ENCODE measurements around the gene SULT4A1. TPM values are rescaled to one million over a fixed set of nuclear protein-coding genes. Genes with fewer than 3 reads are reported as not detected.

The SULT4A1 gene
- total RNA-seq, 1 experiment from 2014 or later = 8.4 TPM

GRCh38 chr22:43792905-43793304, 69.4 kb downstream of the SULT4A1 start:
- Histone ChIP-seq H3K4me2 (ENCODE audit: low read length) (no peak overlapping the region), H3K9ac (ENCODE audit: low read length) (no peak overlapping the region), H3K27ac (ENCODE audit: low read depth, low read length) (no peak overlapping the region), H3K27me3 (ENCODE audit: insufficient read depth, low read length) (peaks cover 57% of the 10 kb centered on the region), H3K4me1 (ENCODE audit: control insufficient read depth in 1 of 2, insufficient read depth in 2 of 2, low read length in 2 of 2) (no peaks in the 10 kb centered on the region), H3K79me2 (ENCODE audit: insufficient read depth, low read length) (no peaks in the 10 kb centered on the region), H2AFZ (ENCODE audit: low read depth, low read length, poor library complexity, severe bottlenecking) (no peak overlapping the region), H3K9me2 (ENCODE audit: insufficient read depth) (no peaks in the 10 kb centered on the region), H3K9me3 (ENCODE audit: control insufficient read depth in 1 of 2, insufficient read depth in 1 of 2, low read depth in 1 of 2, low read length in 2 of 2) (no peaks in the 10 kb centered on the region), H3K4me3 (replicated peaks in 1 of 2; ENCODE audit: low read depth in 1 of 2, low read length in 2 of 2) (no peak overlapping the region), H4K20me1 (ENCODE audit: insufficient read depth) (no peaks in the 10 kb centered on the region), H3K36me3 (ENCODE audit: control insufficient read depth in 1 of 2, insufficient read depth in 2 of 2, low read length in 2 of 2) (no peaks in the 10 kb centered on the region)
- ATAC-seq = no peak
- intact Hi-C loops (cut with micrococcal nuclease) = no loop called here
- no peak for DNase-seq (ENCODE audit: low read depth, low spot score)
- TF ChIP-seq ELF1 (IDR thresholded peaks at IDR 0.05; ENCODE audit: borderline replicate concordance, low read depth) = no peak
- no peak for TF ChIP-seq ZNF274 (IDR thresholded peaks at IDR 0.05; ENCODE audit: low read depth, low read length)
- no peak for TF ChIP-seq ATF3 (IDR thresholded peaks at IDR 0.05)
- TF ChIP-seq CTCF (IDR thresholded peaks at IDR 0.05 in 2 of 3, conservative IDR thresholded peaks at IDR 0.05 in 1 of 3; ENCODE audit: borderline replicate concordance in 1 of 3, insufficient read depth in 1 of 3, low read depth in 2 of 3, low read length in 2 of 3) = no peak
- no peak for TF ChIP-seq TCF7L2 (IDR thresholded peaks at IDR 0.05; ENCODE audit: borderline replicate concordance, extremely low read depth, insufficient read depth, insufficient read length)
- no peak for TF ChIP-seq MAX (IDR thresholded peaks at IDR 0.05)
- no peak for TF ChIP-seq CBX3 (IDR thresholded peaks at IDR 0.05; ENCODE audit: low read depth)
- TF ChIP-seq SRF (IDR thresholded peaks at IDR 0.05; ENCODE audit: low read depth) = no peak
- no peak for TF ChIP-seq SP1 (IDR thresholded peaks at IDR 0.05; ENCODE audit: low read depth)
- no peak for TF ChIP-seq CEBPB (IDR thresholded peaks at IDR 0.05; ENCODE audit: low read depth)
- no peak for TF ChIP-seq JUND (IDR thresholded peaks at IDR 0.05)
- TF ChIP-seq ZFX (IDR thresholded peaks at IDR 0.05) = no peak
- no peak for TF ChIP-seq EZH2 (IDR thresholded peaks at IDR 0.05)
- TF ChIP-seq FOSL1 (IDR thresholded peaks at IDR 0.05; ENCODE audit: low read depth) = no peak
- TF ChIP-seq POLR2A (IDR thresholded peaks at IDR 0.05; ENCODE audit: borderline replicate concordance, extremely low read depth, insufficient read depth, insufficient read length) = no peak
- no peak for TF ChIP-seq EZH2phosphoT487 (IDR thresholded peaks at IDR 0.05; ENCODE audit: borderline replicate concordance)
- BruUV-seq (replicated peaks) = no TSS peak
- ChIA-PET POLR2A (no interaction called here), CTCF (no interaction called here), RAD21 (ENCODE audit: low non-redundant PET in 1 of 2, low total read pairs in 2 of 2, uncharacterized antibody in 2 of 2, unreplicated experiment in 2 of 2) (no interaction called here)

Data from HCT116 (cell line).